ENCODE data around the gene SAMM50.

Gene SAMM50

DNA sequence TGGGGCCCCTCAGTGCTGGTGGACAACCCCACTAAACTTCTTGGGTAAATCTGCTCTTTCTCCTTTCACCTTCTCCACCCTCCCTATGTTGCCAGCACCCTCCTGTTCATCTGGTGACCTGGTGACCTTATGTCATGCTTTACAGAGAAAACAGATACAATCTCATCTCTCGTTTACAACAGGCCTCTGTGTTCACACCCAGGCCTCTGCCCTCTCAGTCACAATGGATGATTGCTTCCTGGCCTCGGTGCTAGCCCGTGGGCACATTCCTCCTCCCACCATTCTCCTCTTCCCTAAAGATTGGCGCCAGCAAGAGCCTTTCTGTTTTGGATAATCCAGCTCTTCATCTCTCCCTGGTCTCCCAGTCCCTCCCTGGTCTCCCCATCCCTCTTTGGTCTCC is 43.9 kb upstream of the SAMM50 start:
- H3K9me3 ChIP-seq (ENCODE audit: control insufficient read depth, low read length), result no peaks in the 10 kb centered on the region
- DNase-seq, result no peak
- no peak overlapping the region for H3K4me2 ChIP-seq (ENCODE audit: low read length, poor library complexity, severe bottlenecking)
- 29% methylated on average over 4 of the region's 4 CpGs for WGBS
- H3K18ac ChIP-seq (ENCODE audit: low read depth in 1 of 2, low read length in 2 of 2), result no peak overlapping the region
- no peaks in the 10 kb centered on the region for H3K36me3 ChIP-seq (ENCODE audit: control insufficient read depth in 1 of 2, insufficient read depth in 2 of 2, low read depth in 1 of 2, low read length in 2 of 2)
- H4K91ac ChIP-seq (ENCODE audit: low read length), result no peak overlapping the region
- H3K23ac ChIP-seq (ENCODE audit: low read length in 2 of 2), result no peak overlapping the region
- H3K4me1 ChIP-seq (ENCODE audit: control insufficient read depth, insufficient read depth, low read depth, low read length), result no peaks in the 10 kb centered on the region
- H3K14ac ChIP-seq (ENCODE audit: low read length in 2 of 2), result no peak overlapping the region
- H2BK12ac ChIP-seq (ENCODE audit: low read length in 2 of 2), result no peak overlapping the region
- no peak overlapping the region for H3K4me3 ChIP-seq (ENCODE audit: insufficient read depth in 1 of 2, low read depth in 1 of 2, low read length in 2 of 2)
- H2BK15ac ChIP-seq (ENCODE audit: low read depth, poor library complexity, severe bottlenecking), result no peak overlapping the region
- no peak overlapping the region for H2BK5ac ChIP-seq (ENCODE audit: low read depth, low read length, poor library complexity, severe bottlenecking)
- H4K8ac ChIP-seq (ENCODE audit: low read length), result no peak overlapping the region
- H3K9ac ChIP-seq (ENCODE audit: low read length), result no peak overlapping the region
- H2AK5ac ChIP-seq (ENCODE audit: low read length, severe bottlenecking), result no peak overlapping the region
- no peaks in the 10 kb centered on the region for H3K79me1 ChIP-seq (replicated peaks; ENCODE audit: low read length, poor library complexity, severe bottlenecking)
- H2BK120ac ChIP-seq (ENCODE audit: low read depth, low read length), result no peak overlapping the region
- no peak overlapping the region for H3K27ac ChIP-seq (ENCODE audit: low read length, poor library complexity, severe bottlenecking)
- H3K4ac ChIP-seq (ENCODE audit: low read depth in 1 of 2, low read length in 2 of 2), result no peak overlapping the region
- H3K27me3 ChIP-seq (ENCODE audit: control insufficient read depth in 1 of 2, insufficient read depth in 1 of 2, low read length in 2 of 2), result peaks cover 37 to 55% of the 10 kb centered on the region in 2 experiments
- no peak overlapping the region for H2AFZ ChIP-seq (ENCODE audit: low read depth, low read length)

DNA sequence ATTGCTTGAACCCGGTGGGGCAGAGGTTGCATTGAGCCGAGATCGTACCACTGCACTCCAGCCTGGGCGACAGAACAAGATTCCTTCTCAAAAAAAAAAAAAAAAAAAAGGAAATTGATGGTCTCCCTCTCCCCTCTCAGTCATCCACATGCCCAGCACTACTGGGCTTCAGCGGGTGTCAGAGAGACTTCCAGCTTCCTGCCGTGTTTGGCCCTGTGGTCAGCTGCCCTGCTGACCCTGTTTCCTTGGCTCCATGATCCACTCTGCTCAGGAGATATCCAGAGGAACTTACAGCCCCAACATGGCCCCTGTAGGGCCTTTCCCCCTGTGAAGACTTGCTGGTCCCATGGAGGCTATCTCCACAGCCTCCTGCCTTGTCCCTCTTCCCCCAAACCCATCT is 37.7 kb upstream of the SAMM50 start:
- no peak for DNase-seq
- no peak overlapping the region for H4K91ac ChIP-seq (ENCODE audit: low read length)
- H2BK5ac ChIP-seq (ENCODE audit: low read depth, low read length, poor library complexity, severe bottlenecking), result no peak overlapping the region
- peak overlapping the region in 1 of 2 experiments; percentile 62 for H3K4ac ChIP-seq (ENCODE audit: low read depth in 1 of 2, low read length in 2 of 2)
- H2AK5ac ChIP-seq (ENCODE audit: low read length, severe bottlenecking), result no peak overlapping the region
- no peaks in the 10 kb centered on the region for H3K9me3 ChIP-seq (ENCODE audit: control insufficient read depth, low read length)
- no peak overlapping the region for H2BK120ac ChIP-seq (ENCODE audit: low read depth, low read length)
- peak overlapping the region in 1 of 2 experiments; percentile 31 for H3K18ac ChIP-seq (ENCODE audit: low read depth in 1 of 2, low read length in 2 of 2)
- no peak overlapping the region for H3K4me3 ChIP-seq (ENCODE audit: insufficient read depth in 1 of 2, low read depth in 1 of 2, low read length in 2 of 2)
- 75% methylated on average over 6 of the region's 6 CpGs for WGBS
- H2AFZ ChIP-seq (ENCODE audit: low read depth, low read length), result no peak overlapping the region
- H3K23ac ChIP-seq (ENCODE audit: low read length in 2 of 2), result no peak overlapping the region
- no peak overlapping the region for H3K9ac ChIP-seq (ENCODE audit: low read length)
- no peak overlapping the region for H3K14ac ChIP-seq (ENCODE audit: low read length in 2 of 2)
- H3K36me3 ChIP-seq (ENCODE audit: control insufficient read depth in 1 of 2, insufficient read depth in 2 of 2, low read depth in 1 of 2, low read length in 2 of 2), result no peaks in the 10 kb centered on the region
- H4K8ac ChIP-seq (ENCODE audit: low read length), result peak overlapping the region; percentile 12
- H3K27ac ChIP-seq (ENCODE audit: low read length, poor library complexity, severe bottlenecking), result no peak overlapping the region
- peaks cover 14% of the 10 kb centered on the region for H3K4me1 ChIP-seq (ENCODE audit: control insufficient read depth, insufficient read depth, low read depth, low read length)
- no peak overlapping the region for H2BK15ac ChIP-seq (ENCODE audit: low read depth, poor library complexity, severe bottlenecking)
- no peak overlapping the region for H3K4me2 ChIP-seq (ENCODE audit: low read length, poor library complexity, severe bottlenecking)
- H3K27me3 ChIP-seq (ENCODE audit: control insufficient read depth in 1 of 2, insufficient read depth in 1 of 2, low read length in 2 of 2), result peaks cover 0 to 8% of the 10 kb centered on the region in 2 experiments
- H2BK12ac ChIP-seq (ENCODE audit: low read length in 2 of 2), result no peak overlapping the region
- H3K79me1 ChIP-seq (replicated peaks; ENCODE audit: low read length, poor library complexity, severe bottlenecking), result no peaks in the 10 kb centered on the region

GRCh38 chr22:43919106-43919973 is 35.9 kb upstream of the SAMM50 start:
- Histone ChIP-seq H3K4me1 (ENCODE audit: control insufficient read depth, insufficient read depth, low read depth, low read length) (peaks cover 16% of the 10 kb centered on the region), H2BK12ac (ENCODE audit: low read length in 2 of 2) (peak overlapping the region; percentile 81 to 86), H3K4ac (ENCODE audit: low read depth in 1 of 2, low read length in 2 of 2) (peak overlapping the region in 1 of 2 experiments; percentile 66), H2AK5ac (ENCODE audit: low read length, severe bottlenecking) (no peak overlapping the region), H2BK15ac (ENCODE audit: low read depth, poor library complexity, severe bottlenecking) (peak overlapping the region; percentile 17), H3K4me2 (ENCODE audit: low read length, poor library complexity, severe bottlenecking) (no peak overlapping the region), H2BK120ac (ENCODE audit: low read depth, low read length) (peak overlapping the region; percentile 35), H4K91ac (ENCODE audit: low read length) (peak overlapping the region; percentile 88), H2AFZ (ENCODE audit: low read depth, low read length) (no peak overlapping the region), H3K4me3 (ENCODE audit: insufficient read depth in 1 of 2, low read depth in 1 of 2, low read length in 2 of 2) (peak overlapping the region in 1 of 2 experiments; percentile 32), H3K27me3 (ENCODE audit: control insufficient read depth in 1 of 2, insufficient read depth in 1 of 2, low read length in 2 of 2) (peaks cover 0 to 7% of the 10 kb centered on the region in 2 experiments), H3K14ac (ENCODE audit: low read length in 2 of 2) (peak overlapping the region in 1 of 2 experiments; percentile 4), H3K79me1 (replicated peaks; ENCODE audit: low read length, poor library complexity, severe bottlenecking) (no peaks in the 10 kb centered on the region), H3K9me3 (ENCODE audit: control insufficient read depth, low read length) (no peaks in the 10 kb centered on the region), H3K36me3 (ENCODE audit: control insufficient read depth in 1 of 2, insufficient read depth in 2 of 2, low read depth in 1 of 2, low read length in 2 of 2) (no peaks in the 10 kb centered on the region), H3K9ac (ENCODE audit: low read length) (peak overlapping the region; percentile 16), H4K8ac (ENCODE audit: low read length) (no peak overlapping the region), H3K27ac (ENCODE audit: low read length, poor library complexity, severe bottlenecking) (no peak overlapping the region), H3K23ac (ENCODE audit: low read length in 2 of 2) (no peak overlapping the region), H3K18ac (ENCODE audit: low read depth in 1 of 2, low read length in 2 of 2) (peak overlapping the region in 1 of 2 experiments; percentile 62), H2BK5ac (ENCODE audit: low read depth, low read length, poor library complexity, severe bottlenecking) (no peak overlapping the region)
- peak; percentile 24 for DNase-seq
- 86% methylated on average over 16 of the region's 16 CpGs for WGBS

DNA sequence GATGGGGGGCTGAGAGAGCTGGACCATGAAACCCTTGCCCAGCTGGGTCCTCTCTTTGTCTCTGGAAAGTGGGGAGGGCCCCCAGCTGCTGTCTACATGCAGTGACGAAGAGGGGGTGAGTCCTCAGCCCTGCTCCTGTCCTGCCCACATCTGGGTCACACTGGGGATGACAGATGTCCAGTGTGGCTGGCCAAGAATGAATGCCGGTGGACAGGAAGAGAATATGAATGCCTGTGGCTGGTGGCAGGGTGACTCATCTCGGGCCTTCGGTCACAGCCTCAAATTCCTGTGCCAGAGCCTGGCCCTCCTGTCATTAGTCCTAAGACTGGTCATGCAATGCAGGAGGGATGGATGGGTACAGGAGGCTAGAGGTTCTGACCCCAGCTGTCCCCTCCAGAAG is 33.9 kb upstream of the SAMM50 start:
- peaks cover 30% of the 10 kb centered on the region for H3K4me1 ChIP-seq (ENCODE audit: control insufficient read depth, insufficient read depth, low read depth, low read length)
- H2AFZ ChIP-seq (ENCODE audit: low read depth, low read length), result no peak overlapping the region
- peaks cover 7% of the 10 kb centered on the region for H3K79me1 ChIP-seq (replicated peaks; ENCODE audit: low read length, poor library complexity, severe bottlenecking)
- peak overlapping the region; percentile 29 to 79 for H2BK12ac ChIP-seq (ENCODE audit: low read length in 2 of 2)
- H3K9me3 ChIP-seq (ENCODE audit: control insufficient read depth, low read length), result no peaks in the 10 kb centered on the region
- H2BK5ac ChIP-seq (ENCODE audit: low read depth, low read length, poor library complexity, severe bottlenecking), result no peak overlapping the region
- H3K27ac ChIP-seq (ENCODE audit: low read length, poor library complexity, severe bottlenecking), result no peak overlapping the region
- no peak overlapping the region for H2BK120ac ChIP-seq (ENCODE audit: low read depth, low read length)
- peak overlapping the region; percentile 65 for H4K91ac ChIP-seq (ENCODE audit: low read length)
- peak overlapping the region; percentile 66 to 86 for H3K18ac ChIP-seq (ENCODE audit: low read depth in 1 of 2, low read length in 2 of 2)
- WGBS, result 5% methylated on average over 4 of the region's 4 CpGs
- H3K36me3 ChIP-seq (ENCODE audit: control insufficient read depth in 1 of 2, insufficient read depth in 2 of 2, low read depth in 1 of 2, low read length in 2 of 2), result no peaks in the 10 kb centered on the region
- H3K9ac ChIP-seq (ENCODE audit: low read length), result no peak overlapping the region
- H3K4me2 ChIP-seq (ENCODE audit: low read length, poor library complexity, severe bottlenecking), result no peak overlapping the region
- H3K4ac ChIP-seq (ENCODE audit: low read depth in 1 of 2, low read length in 2 of 2), result peak overlapping the region; percentile 12 to 16
- H4K8ac ChIP-seq (ENCODE audit: low read length), result peak overlapping the region; percentile 27
- H3K27me3 ChIP-seq (ENCODE audit: control insufficient read depth in 1 of 2, insufficient read depth in 1 of 2, low read length in 2 of 2), result no peaks in the 10 kb centered on the region
- H3K23ac ChIP-seq (ENCODE audit: low read length in 2 of 2), result no peak overlapping the region
- H3K14ac ChIP-seq (ENCODE audit: low read length in 2 of 2), result peak overlapping the region in 1 of 2 experiments; percentile 39
- no peak overlapping the region for H2BK15ac ChIP-seq (ENCODE audit: low read depth, poor library complexity, severe bottlenecking)
- no peak overlapping the region for H2AK5ac ChIP-seq (ENCODE audit: low read length, severe bottlenecking)
- DNase-seq, result peak; percentile 89
- H3K4me3 ChIP-seq (ENCODE audit: insufficient read depth in 1 of 2, low read depth in 1 of 2, low read length in 2 of 2), result no peak overlapping the region

Measured in mesenchymal stem cell (in vitro differentiated cells and primary cell).